Stomach (tissue), 9 donors: Measurements from ENCODE around the gene LRRC7. TPM values are rescaled to one million over a fixed set of nuclear protein-coding genes. Genes with fewer than 3 reads are reported as not detected.
A peak's percentile ranks its signal among the peaks of the same experiment; 100 is the strongest.

Experiments
- DNase-seq, 2 donors: peaks; one replicate each; pipeline versions ENCODE4 v3.0.0 to v3.0.0-alpha.2; 2013 to 2019
- H3K27ac ChIP-seq, 5 donors: fragments of 200-600 bp in 4 of 5; sonication (generic) in 4 of 5; one replicate each; pipeline ENCODE4 v1.5.1; 2013 to 2019; ENCODE audit warnings: mild to moderate bottlenecking in 1 of 5, moderate library complexity in 1 of 5
- H3K27me3 ChIP-seq, 3 donors: fragments of 200-600 bp; sonication (generic); one replicate each; pipeline ENCODE4 v1.5.1; 2017 to 2019; ENCODE audit warnings: mixed run types in 1 of 3
- H3K36me3 ChIP-seq, 4 donors: fragments of 200-600 bp; sonication (generic); 1 replicate in 3 of 4; 2 replicates in 1 of 4; pipeline ENCODE4 v1.5.1; 2016 to 2019
- H3K4me1 ChIP-seq, 4 donors: fragments of 200-600 bp; sonication (generic); one replicate each; pipeline ENCODE4 v1.5.1; 2016 to 2019
- H3K4me3 ChIP-seq, 4 donors: fragments of 200-600 bp; sonication (generic) in 3 of 4; one replicate each; pipeline ENCODE4 v1.5.1; 2016 to 2019; ENCODE audit warnings: mild to moderate bottlenecking in 1 of 4
- H3K9me3 ChIP-seq, 4 donors: fragments of 200-600 bp; sonication (generic); one replicate each; pipeline ENCODE4 v1.5.1; 2016 to 2019
- CTCF ChIP-seq, 7 experiments: fragments of 450-650 bp in 4 of 7; fragments of 200-600 bp in 3 of 7; sonication (generic) in 3 of 7; IDR thresholded peaks; one replicate each; pipeline ENCODE4 v1.5.1; 2016 to 2019; ENCODE audit warnings: antibody characterized with exemption in 7 of 7, control low read depth in 2 of 7, mild to moderate bottlenecking in 1 of 7
- EP300 ChIP-seq: sonication (generic); formaldehyde crosslinking; IDR thresholded peaks from one replicate; pipeline ENCODE4 v1.6.1; 2017; ENCODE audit warnings: antibody characterized with exemption
- POLR2A ChIP-seq, 4 donors: fragments of 450-650 bp; IDR thresholded peaks; one replicate each; pipeline ENCODE4 v1.6.1; 2016; ENCODE audit warnings: antibody characterized with exemption in 4 of 4, control low read depth in 2 of 4, mild to moderate bottlenecking in 1 of 4, moderate library complexity in 1 of 4
- POLR2AphosphoS5 ChIP-seq, 3 donors: sonication (generic); formaldehyde crosslinking; IDR thresholded peaks; one replicate each; pipeline ENCODE4 v1.6.1; 2016; ENCODE audit warnings: antibody characterized with exemption in 3 of 3
- WGBS, 5 donors: extraction: QIAGEN DNeasy Blood & Tissue Kit in 3 of 5; methylation state at CpG; one replicate each; pipeline versions ENCODE4 v1.1.5 to v1.1.7; 2013 to 2018; 5-methylcytosine and 5-hydroxymethylcytosine counted together
- intact Hi-C: fragments of 100-400 bp; cut with DNase I; formaldehyde crosslinking; loops from one replicate; pipeline ENCODE4 v1.15.1; 2023; ENCODE audit warnings: low total_unique reads
- polyA plus RNA-seq, 3 donors: library from polyadenylated mRNA; stranded (reverse); fragments of 200-250 nt; gene quantifications; one replicate each; pipeline ENCODE4 v1.2.3, GENCODE V29; 2013
- total RNA-seq, 5 donors: library from RNA; depleted of rRNA; stranded (reverse); fragments of >200 nt; gene quantifications; one replicate each; pipeline versions ENCODE4 v1.1.0 to v1.2.3, GENCODE V29; 2014 to 2016
- donor health status: healthy with polysubstance abuse.
- donor health status: Bipolar disorder and iron deficiency.
- donor health status: healthy.

LRRC7 gene
- total and polyA plus RNA-seq, 8 donors, result 0.06 to 22.4 (median 0.31) TPM; not detected in 1

- Histone ChIP-seq H3K4me1 (no peaks in the 10 kb centered on the region), H3K36me3 (no peaks in the 10 kb centered on the region), H3K9me3 (no peaks in the 10 kb centered on the region), H3K27me3 (no peaks in the 10 kb centered on the region), H3K4me3 (no peak overlapping the region), H3K27ac (no peak overlapping the region)
- 14 to 38% (median 31%) methylated on average over 1 of the region's 1 CpG for WGBS, 5 donors
- intact Hi-C loops, result no loop called here
- TF ChIP-seq EP300 (no peak), CTCF (IDR thresholded peaks at IDR 0.05) (no peak), POLR2A (IDR thresholded peaks at IDR 0.05) (no peak), POLR2AphosphoS5 (IDR thresholded peaks at IDR 0.05) (no peak)
- no peak for DNase-seq
These were observed 484.2 kb downstream of the LRRC7 start for GRCh38 chr1:70051926-70052325.

GRCh38 chr1:70057500-70057899 lies 489.8 kb downstream of the LRRC7 start:
- intact Hi-C loops, result no loop called here
- Histone ChIP-seq H3K27me3 (no peaks in the 10 kb centered on the region), H3K4me1 (no peaks in the 10 kb centered on the region), H3K4me3 (no peak overlapping the region), H3K36me3 (no peaks in the 10 kb centered on the region), H3K9me3 (no peaks in the 10 kb centered on the region), H3K27ac (no peak overlapping the region)
- TF ChIP-seq CTCF (IDR thresholded peaks at IDR 0.05), result no peak
- TF ChIP-seq EP300, result no peak
- no peak for TF ChIP-seq POLR2A (IDR thresholded peaks at IDR 0.05)
- TF ChIP-seq POLR2AphosphoS5 (IDR thresholded peaks at IDR 0.05), result no peak
- DNase-seq, result no peak

- Histone ChIP-seq H3K9me3 (no peaks in the 10 kb centered on the region), H3K4me1 (no peaks in the 10 kb centered on the region), H3K4me3 (no peak overlapping the region), H3K27me3 (no peaks in the 10 kb centered on the region), H3K27ac (no peak overlapping the region), H3K36me3 (no peaks in the 10 kb centered on the region)
- no peak for TF ChIP-seq POLR2A (IDR thresholded peaks at IDR 0.05)
- TF ChIP-seq EP300, result no peak
- no peak for TF ChIP-seq POLR2AphosphoS5 (IDR thresholded peaks at IDR 0.05)
- no peak for TF ChIP-seq CTCF (IDR thresholded peaks at IDR 0.05)
- intact Hi-C loops, result no loop called here
- DNase-seq, result peak in 1 of 2 donors; percentile 59
These were observed 493.5 kb downstream of the LRRC7 start for GRCh38 chr1:70061231-70061630.

GRCh38 chr1:70063861-70064260 lies 496.1 kb downstream of the LRRC7 start:
- Histone ChIP-seq H3K27me3 (no peaks in the 10 kb centered on the region), H3K27ac (no peak overlapping the region), H3K36me3 (no peaks in the 10 kb centered on the region), H3K4me1 (no peaks in the 10 kb centered on the region), H3K4me3 (no peak overlapping the region), H3K9me3 (no peaks in the 10 kb centered on the region)
- no peak for DNase-seq
- TF ChIP-seq EP300 (no peak), POLR2A (IDR thresholded peaks at IDR 0.05) (no peak), POLR2AphosphoS5 (IDR thresholded peaks at IDR 0.05) (no peak), CTCF (IDR thresholded peaks at IDR 0.05) (no peak)
- intact Hi-C loops, result no loop called here

GRCh38 chr1:70066711-70067110 lies 499.0 kb downstream of the LRRC7 start:
- H3K36me3 ChIP-seq, result no peaks in the 10 kb centered on the region
- H3K27ac ChIP-seq, result no peak overlapping the region
- no peaks in the 10 kb centered on the region for H3K4me1 ChIP-seq
- no peaks in the 10 kb centered on the region for H3K27me3 ChIP-seq
- H3K9me3 ChIP-seq, result no peaks in the 10 kb centered on the region
- intact Hi-C loops, result no loop called here
- 48 to 81% (median 66%) methylated on average over 2 of the region's 2 CpGs for WGBS, 5 donors
- H3K4me3 ChIP-seq, result no peak overlapping the region
- DNase-seq, result no peak
- TF ChIP-seq POLR2AphosphoS5 (IDR thresholded peaks at IDR 0.05), result no peak
- TF ChIP-seq EP300, result no peak
- no peak for TF ChIP-seq CTCF (IDR thresholded peaks at IDR 0.05)
- TF ChIP-seq POLR2A (IDR thresholded peaks at IDR 0.05), result no peak
